PC-3 (cell line): ENCODE measurements around the gene FAM72C. TPM values are rescaled to one million over a fixed set of nuclear protein-coding genes. Genes with fewer than 3 reads are reported as not detected.
"Not testable (repeated sequence)": the region's sequence is repeated elsewhere in the genome, so short reads cannot be mapped to it uniquely, and the experiment has no call there.

Experiments
- ATAC-seq: fragments of 200-7000 bp; cut with Tn5 transposase; 2 replicates; pipeline ENCODE4 v1.9.1; 2020; ENCODE audit warnings: mild to moderate bottlenecking, moderate library complexity
- BruUV-seq: library from RNA; stranded (reverse); fragments of 400-500 nt; replicated peaks from 2 replicates; lab custom pipeline; 2021; lab: Mats Ljungman, UMichigan
- CTCF ChIA-PET: fragments of 300-600 bp; sonication (Branson Sonifier 250); formaldehyde crosslinking; loops from one replicate; lab custom pipeline; 2022; ENCODE audit warnings: antibody characterized with exemption; lab: Charles Lee
- POLR2A ChIA-PET: fragments of 300-600 bp; sonication (Branson Sonifier 250); formaldehyde crosslinking; loops from one replicate; lab custom pipeline; 2022; ENCODE audit warnings: antibody characterized with exemption; ENCODE audit not compliant: unreplicated experiment; lab: Charles Lee
- DNase-seq: peaks from one replicate; pipeline ENCODE4 v3.0.0-alpha.2; 2015
- H2AFZ ChIP-seq: fragments of 300-600 bp; sonication (generic); 2 replicates; pipeline ENCODE4 v1.6.0; 2016; ENCODE audit warnings: antibody characterized with exemption, low read length
- H3F3A ChIP-seq: fragments of 300-600 bp; sonication (generic); one replicate; pipeline ENCODE4 v1.6.0; 2017; ENCODE audit warnings: antibody characterized with exemption, low read length, control low read depth, mild to moderate bottlenecking; ENCODE audit not compliant: unreplicated experiment
- H3K27ac ChIP-seq: fragments of 300-600 bp; sonication (generic); 2 replicates; pipeline ENCODE4 v1.5.1; 2016; ENCODE audit warnings: mild to moderate bottlenecking, low read length
- H3K27me3 ChIP-seq: fragments of 300-600 bp; sonication (generic); 2 replicates; pipeline ENCODE4 v1.6.1; 2016; ENCODE audit warnings: low read length, mixed read lengths
- H3K36me3 ChIP-seq: fragments of 300-600 bp; sonication (generic); 2 replicates; pipeline ENCODE4 v1.6.1; 2016; ENCODE audit warnings: low read depth, mixed run types, low read length, mixed read lengths
- H3K4me1 ChIP-seq: fragments of 300-600 bp; sonication (generic); 2 replicates; pipeline ENCODE4 v1.5.1; 2016; ENCODE audit warnings: low read length; ENCODE audit not compliant: insufficient read depth
- H3K4me2 ChIP-seq: fragments of 300-600 bp; sonication (generic); 2 replicates; pipeline ENCODE4 v1.6.0; 2016; ENCODE audit warnings: low read length
- H3K4me3 ChIP-seq: fragments of 300-600 bp; sonication (generic); 2 replicates; pipeline ENCODE4 v1.5.1; 2016; ENCODE audit warnings: mild to moderate bottlenecking, low read length, mixed read lengths
- H3K79me2 ChIP-seq: fragments of 300-600 bp; sonication (generic); 2 replicates; pipeline ENCODE4 v1.6.1; 2017; ENCODE audit warnings: low read length, mixed read lengths
- H3K9ac ChIP-seq: fragments of 300-600 bp; sonication (generic); 2 replicates; pipeline ENCODE4 v1.6.0; 2016; ENCODE audit warnings: mild to moderate bottlenecking, low read length
- H3K9me2 ChIP-seq: fragments of 300-600 bp; sonication (generic); replicated peaks from 2 replicates; pipeline ENCODE4 v1.6.1; 2016; ENCODE audit warnings: mixed run types, low read length, mixed read lengths
- H3K9me3 ChIP-seq: fragments of 300-600 bp; sonication (generic); 2 replicates; pipeline ENCODE4 v1.6.1; 2016; ENCODE audit warnings: low read length, mixed read lengths
- H4K20me1 ChIP-seq: fragments of 300-600 bp; sonication (generic); 2 replicates; pipeline ENCODE4 v1.6.1; 2016; ENCODE audit warnings: low read length, mixed read lengths
- intact Hi-C: fragments of 100-400 bp; cut with micrococcal nuclease; formaldehyde crosslinking; loops from 2 replicates; pipeline ENCODE4 v1.9.0; 2023
- total RNA-seq: library from RNA; depleted of rRNA; stranded (reverse); fragments of >200 nt; gene quantifications from 2 replicates; pipeline ENCODE4 v1.2.3, GENCODE V29; 2014

The FAM72C gene
- total RNA-seq, 1 experiment from 2014 or later: 4.3 TPM

GRCh38 chr1:143964294-143964693 is 7.5 kb downstream of the FAM72C start:
- BruUV-seq, H2AFZ ChIP-seq, H3K9me3 ChIP-seq, intact Hi-C loops, H3K36me3 ChIP-seq, POLR2A ChIA-PET, H3K4me3 ChIP-seq, H3K4me2 ChIP-seq, CTCF ChIA-PET, H3K4me1 ChIP-seq, H3F3A ChIP-seq, H3K9ac ChIP-seq, H3K9me2 ChIP-seq, H3K27ac ChIP-seq, H3K27me3 ChIP-seq, DNase-seq, H3K79me2 ChIP-seq, H4K20me1 ChIP-seq, ATAC-seq: not testable (repeated sequence)

- POLR2A ChIA-PET: not testable (repeated sequence)
These were observed 15.9 kb downstream of the FAM72C start for GRCh38 chr1:143955930-143956329.

GRCh38 chr1:143952913-143953312 is 18.9 kb downstream of the FAM72C start:
- H3F3A ChIP-seq, H3K4me2 ChIP-seq, H3K4me1 ChIP-seq, H3K79me2 ChIP-seq, H3K9me2 ChIP-seq, H3K27ac ChIP-seq, CTCF ChIA-PET, H3K9me3 ChIP-seq, H2AFZ ChIP-seq, H3K36me3 ChIP-seq, H3K4me3 ChIP-seq, H4K20me1 ChIP-seq, POLR2A ChIA-PET, intact Hi-C loops, H3K9ac ChIP-seq, H3K27me3 ChIP-seq, BruUV-seq, ATAC-seq, DNase-seq: not testable (repeated sequence)

More at GRCh38 chr1:143955930-143956329, 15.9 kb downstream of the FAM72C start:
- H3K4me1 ChIP-seq, intact Hi-C loops, H3F3A ChIP-seq, DNase-seq, H3K79me2 ChIP-seq, CTCF ChIA-PET, H3K9me2 ChIP-seq, H3K9me3 ChIP-seq, BruUV-seq, H3K36me3 ChIP-seq, H3K4me2 ChIP-seq, H3K27ac ChIP-seq, H3K9ac ChIP-seq, H3K27me3 ChIP-seq, H4K20me1 ChIP-seq, H3K4me3 ChIP-seq, H2AFZ ChIP-seq, ATAC-seq: not testable (repeated sequence)

- H3K4me1 ChIP-seq, H3K79me2 ChIP-seq, H3K9me2 ChIP-seq, H3K36me3 ChIP-seq, POLR2A ChIA-PET, H3K27me3 ChIP-seq, H3K27ac ChIP-seq, H4K20me1 ChIP-seq, H2AFZ ChIP-seq, H3K9me3 ChIP-seq, BruUV-seq, CTCF ChIA-PET, H3K9ac ChIP-seq, DNase-seq, intact Hi-C loops, H3F3A ChIP-seq, H3K4me2 ChIP-seq, H3K4me3 ChIP-seq: not testable (repeated sequence)
- ATAC-seq: peak; percentile 79
These were observed 20.0 kb downstream of the FAM72C start for GRCh38 chr1:143951485-143952391.

- H3K9ac ChIP-seq, H3K36me3 ChIP-seq, H3K4me2 ChIP-seq, POLR2A ChIA-PET, H4K20me1 ChIP-seq, H3F3A ChIP-seq, H3K79me2 ChIP-seq, H3K4me1 ChIP-seq, H3K9me2 ChIP-seq, ATAC-seq, H3K27me3 ChIP-seq, H3K9me3 ChIP-seq, BruUV-seq, H3K27ac ChIP-seq, intact Hi-C loops, H2AFZ ChIP-seq, H3K4me3 ChIP-seq, DNase-seq, CTCF ChIA-PET: not testable (repeated sequence)
These were observed 24.0 kb downstream of the FAM72C start for GRCh38 chr1:143947749-143948148.

GRCh38 chr1:143945253-143945652 is 26.5 kb downstream of the FAM72C start:
- H3K4me3 ChIP-seq, BruUV-seq, H3K36me3 ChIP-seq, DNase-seq, H3K79me2 ChIP-seq, intact Hi-C loops, H3K9me2 ChIP-seq, H3K4me1 ChIP-seq, CTCF ChIA-PET, H3K9ac ChIP-seq, H3F3A ChIP-seq, H3K27ac ChIP-seq, POLR2A ChIA-PET, H4K20me1 ChIP-seq, H3K4me2 ChIP-seq, H3K27me3 ChIP-seq, H3K9me3 ChIP-seq, H2AFZ ChIP-seq: not testable (repeated sequence)
- ATAC-seq: peak; percentile 97
